ENCODE results near the gene ZNF394.
"Not testable (repeated sequence)": the region's sequence is repeated elsewhere in the genome, so short reads cannot be mapped to it uniquely, and the experiment has no call there.

Gene ZNF394

DNA sequence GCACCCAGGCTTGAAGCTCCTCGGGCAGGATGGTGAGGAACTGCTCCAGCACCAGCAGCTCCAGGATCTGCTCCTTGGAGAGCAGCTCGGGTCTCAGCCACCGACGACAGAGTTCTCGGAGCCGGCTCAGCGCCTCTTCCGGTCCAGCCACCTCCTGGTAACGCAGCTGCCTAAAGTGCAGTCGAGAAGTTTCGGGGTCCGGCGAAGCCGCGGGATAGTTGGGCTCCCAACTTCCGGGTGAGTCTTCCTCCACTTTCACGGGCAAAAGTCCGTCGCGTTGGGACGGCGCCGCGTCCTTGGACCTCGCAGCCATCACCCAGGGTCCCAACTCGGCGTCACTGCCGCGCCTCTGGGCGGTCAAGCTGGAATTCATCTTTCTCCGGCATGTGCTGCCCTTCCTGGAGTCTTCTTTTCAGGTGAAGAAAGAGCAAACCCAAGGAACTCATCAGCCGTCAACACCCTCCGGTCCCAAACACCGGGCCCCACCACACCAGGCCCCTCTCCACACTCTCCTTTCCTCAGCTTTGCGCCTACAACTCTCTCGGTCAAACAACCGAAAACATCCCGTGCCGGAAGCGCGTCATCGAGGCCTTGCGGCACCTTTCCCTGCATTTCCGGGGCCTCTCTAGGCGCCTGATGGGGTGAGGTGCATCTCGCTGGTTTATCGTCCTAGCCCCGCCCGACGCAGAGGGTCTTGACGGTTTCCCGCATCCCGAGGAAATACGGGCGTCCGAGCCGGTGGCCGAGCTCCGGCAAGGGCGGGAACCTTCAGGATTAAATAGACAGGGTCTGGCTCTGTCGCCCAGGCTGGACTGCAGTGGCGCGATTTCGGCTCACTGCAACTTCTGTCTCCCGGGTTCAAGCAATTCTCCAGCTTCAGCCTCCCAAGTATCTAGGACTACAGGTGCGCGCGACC, at the start of gene ZNF394:
TSS of gene ZNF394 (minus strand) at position 561 of the 916 bp plus-strand sequence. CDS start at position 373, 188 bp downstream.
- peak; percentile 78 for DNase-seq

DNA sequence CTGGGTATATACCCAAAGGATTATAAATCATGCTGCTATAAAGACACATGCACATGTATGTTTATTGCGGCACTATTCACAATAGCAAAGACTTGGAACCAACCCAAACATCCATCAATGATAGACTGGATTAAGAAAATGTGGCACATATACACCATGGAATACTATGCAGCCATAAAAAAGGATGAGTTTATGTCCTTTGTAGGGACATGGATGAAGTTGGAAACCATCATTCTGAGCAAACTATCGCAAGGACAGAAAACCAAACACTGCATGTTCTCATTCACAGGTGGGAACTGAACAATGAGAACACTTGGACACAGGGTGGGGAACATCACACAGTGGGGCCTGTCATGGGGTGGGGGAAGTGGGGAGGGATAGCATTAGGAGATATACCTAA, 49.5 kb upstream of the ZNF394 start:
- not testable (repeated sequence) for DNase-seq

DNA sequence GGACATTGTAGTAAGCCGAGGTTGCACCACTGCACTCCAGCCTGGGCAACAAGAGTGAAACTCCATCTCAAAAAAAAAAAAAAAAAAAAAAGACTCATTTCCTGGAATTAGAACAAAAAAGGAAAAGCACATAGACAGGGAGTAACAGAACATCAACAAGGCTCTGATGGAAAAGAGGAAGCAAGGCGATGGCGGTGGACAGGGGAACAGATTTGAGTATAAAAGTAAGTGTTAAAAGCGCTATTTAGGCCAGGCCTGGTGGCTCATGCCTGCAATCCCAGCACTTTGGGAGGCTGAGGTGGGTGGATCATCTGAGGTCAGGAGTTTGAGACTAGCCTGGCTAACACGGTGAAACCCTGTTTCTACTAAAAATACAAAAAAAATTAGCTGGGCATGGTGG, 45.2 kb upstream of the ZNF394 start:
- not testable (repeated sequence) for DNase-seq

GRCh38 chr7:99543916-99544315, 43.8 kb upstream of the ZNF394 start:
- no peak for DNase-seq

DNA sequence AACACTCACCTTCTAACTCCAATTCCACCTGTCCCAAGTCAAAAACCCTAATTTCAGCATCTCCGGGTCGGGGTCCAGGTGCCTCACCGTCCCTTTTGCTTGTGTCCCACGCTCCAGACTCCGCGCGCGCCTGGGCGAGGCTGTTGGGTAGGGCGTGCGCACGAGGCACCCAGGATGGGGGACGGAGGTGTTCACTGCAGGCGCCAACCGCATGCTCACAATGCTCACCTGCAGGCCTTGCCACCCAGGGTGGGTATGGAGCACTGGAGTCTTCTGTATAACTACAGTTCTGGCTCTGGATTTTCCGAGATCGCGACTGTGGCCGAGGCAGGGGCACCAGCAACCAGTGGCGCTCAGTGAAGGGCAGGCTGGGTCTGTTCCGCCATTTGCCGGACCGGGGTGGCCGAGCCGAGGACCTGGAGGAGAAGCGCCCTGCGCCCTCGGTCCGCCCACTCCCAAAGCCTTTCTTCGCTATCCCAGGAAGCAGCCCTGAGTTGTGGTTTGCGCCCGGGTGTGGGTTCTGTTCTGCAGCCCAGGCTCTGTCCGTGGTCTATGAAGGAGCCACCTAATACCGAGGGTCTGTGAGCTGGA, 43.1 kb upstream of the ZNF394 start:
- no peak for DNase-seq

DNA sequence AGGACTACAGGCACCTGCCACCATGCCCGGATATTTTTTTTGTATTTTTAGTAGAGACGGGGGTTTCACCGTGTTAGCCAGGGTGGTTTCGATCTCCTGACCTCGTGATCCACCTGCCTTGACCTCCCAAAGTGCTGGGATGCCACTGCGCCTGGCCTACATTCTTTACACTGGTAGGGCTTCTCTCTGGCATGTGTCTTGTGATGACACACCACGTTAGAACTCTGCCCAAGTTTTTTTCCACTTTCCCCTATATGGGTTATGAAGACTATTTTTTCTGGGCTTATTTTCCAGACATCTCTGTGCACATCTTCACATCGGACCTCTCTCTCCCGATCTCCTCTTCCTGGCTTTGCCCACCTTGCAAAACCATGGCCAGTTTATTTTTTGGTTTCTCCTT, 41.1 kb upstream of the ZNF394 start:
- no peak for DNase-seq

DNA sequence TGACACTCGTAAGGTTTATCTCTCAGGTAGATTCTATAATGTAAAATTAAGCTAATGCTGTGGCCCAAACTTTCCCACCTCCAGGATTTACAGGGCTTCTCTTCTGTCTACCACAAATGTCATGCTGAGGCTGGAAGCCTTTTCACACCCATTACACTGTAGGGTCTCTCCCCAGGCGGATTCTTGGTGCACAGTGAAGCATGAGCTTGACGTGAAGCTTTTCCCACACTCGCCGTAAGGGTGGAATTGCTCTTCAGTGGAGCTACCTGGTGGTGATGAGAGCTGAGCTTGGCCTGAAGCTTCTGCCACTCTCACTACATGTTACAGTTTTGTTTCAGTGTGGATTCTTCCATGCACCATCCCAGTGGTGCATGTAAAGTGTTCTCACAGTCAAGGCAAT, 40.5 kb upstream of the ZNF394 start:
- DNase-seq = no peak

DNA sequence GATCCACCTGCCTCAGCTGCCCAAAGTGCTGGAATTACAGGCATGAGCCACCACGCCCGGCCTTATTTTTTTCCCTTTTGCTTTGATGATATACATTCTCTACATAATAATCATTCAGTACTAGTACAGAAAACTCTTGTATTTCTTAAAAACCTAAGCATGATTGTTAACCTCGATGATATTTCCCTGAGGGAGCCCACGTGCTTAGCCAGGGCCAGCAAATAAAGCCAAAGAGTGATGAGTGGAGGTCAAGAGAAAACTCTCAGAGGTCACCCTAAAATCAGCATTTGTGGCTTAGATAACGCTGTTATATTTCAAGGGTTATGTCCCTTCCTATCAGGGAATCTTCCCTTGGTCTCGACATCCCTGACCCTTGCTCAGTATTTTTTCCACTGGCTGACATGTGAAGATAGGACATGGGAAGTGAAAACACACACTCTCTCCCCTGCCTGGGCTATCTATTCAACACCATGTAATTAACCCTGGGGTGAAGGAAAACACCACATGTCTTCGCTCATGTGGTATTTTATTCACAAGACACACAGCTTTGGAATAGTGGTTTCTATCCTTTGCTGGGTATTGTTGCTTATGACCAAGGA, 39.2 kb upstream of the ZNF394 start:
- no peak for DNase-seq

DNA sequence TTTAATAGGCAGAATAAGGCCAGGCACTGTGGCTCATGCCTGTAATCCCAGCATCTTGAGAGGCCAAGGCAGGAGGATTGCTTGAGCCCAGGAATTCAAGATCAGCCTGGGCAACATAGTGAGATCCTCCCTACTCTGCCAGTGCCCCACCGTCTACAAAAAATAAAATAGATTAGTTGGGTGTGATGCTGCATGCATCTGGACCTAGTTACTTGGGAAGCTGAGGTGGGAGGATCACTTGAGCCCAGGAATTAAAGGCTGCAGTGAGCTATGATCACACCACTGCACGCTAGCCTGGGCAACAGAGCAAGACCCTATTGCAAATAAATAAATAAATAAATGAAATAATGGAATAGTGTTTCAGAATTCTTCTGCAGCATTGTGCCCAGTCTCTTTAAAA, 35.6 kb upstream of the ZNF394 start:
- DNase-seq = no peak

- no peak for DNase-seq
These were observed 31.3 kb upstream of the ZNF394 start for GRCh38 chr7:99531354-99531765.

GRCh38 chr7:99525713-99526440, 25.8 kb upstream of the ZNF394 start:
- no peak for DNase-seq

DNA sequence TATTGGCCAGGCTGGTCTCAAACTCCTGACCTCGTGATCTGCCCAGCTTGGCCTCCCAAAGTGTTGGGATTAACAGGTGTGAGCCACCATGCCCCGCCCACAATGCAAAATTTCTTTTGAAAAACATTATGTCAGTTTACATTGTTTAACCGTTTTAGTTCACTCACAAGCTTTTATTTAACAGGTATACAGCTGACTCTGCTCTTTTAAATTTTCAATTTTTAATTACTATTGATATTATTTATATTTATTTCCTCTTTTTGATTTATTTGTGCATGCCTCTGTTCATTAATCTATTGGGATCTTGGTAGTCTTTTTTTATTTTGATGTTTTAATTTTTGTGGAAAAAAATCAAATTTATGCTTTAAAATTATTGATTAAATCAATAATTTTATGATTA, 21.3 kb upstream of the ZNF394 start:
- no peak for DNase-seq

GRCh38 chr7:99514050-99514449, 14.0 kb upstream of the ZNF394 start:
- DNase-seq = no peak

DNA sequence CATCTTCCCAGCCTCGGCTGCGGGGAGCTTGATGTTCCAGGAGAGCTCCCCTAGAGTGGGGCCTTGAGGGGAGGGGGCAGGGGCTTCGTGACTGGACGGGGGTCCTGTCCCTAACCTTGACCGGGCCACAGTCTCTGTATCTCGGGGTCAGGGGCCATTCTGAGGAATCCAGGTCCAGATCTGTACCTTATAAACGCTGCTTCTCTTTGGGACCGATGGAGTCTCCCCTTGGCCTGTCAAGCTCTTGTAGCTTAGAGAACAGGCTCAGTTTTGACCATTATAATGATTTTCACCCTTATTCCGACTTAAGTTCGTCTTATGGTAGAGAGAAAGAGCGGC, 5.2 kb upstream of the ZNF394 start:
- no peak for DNase-seq

- DNase-seq = peak; percentile 98
These were observed 4.7 kb upstream of the ZNF394 start, which contains the start of gene ZKSCAN5 for GRCh38 chr7:99504603-99505323. Gene ZKSCAN5 (plus strand): TSS chr7:99504662. CDS start chr7:99506045, 1,383 bp downstream.

GRCh38 chr7:99504281-99504602, 4.2 kb upstream of the ZNF394 start:
- DNase-seq = no peak

DNA sequence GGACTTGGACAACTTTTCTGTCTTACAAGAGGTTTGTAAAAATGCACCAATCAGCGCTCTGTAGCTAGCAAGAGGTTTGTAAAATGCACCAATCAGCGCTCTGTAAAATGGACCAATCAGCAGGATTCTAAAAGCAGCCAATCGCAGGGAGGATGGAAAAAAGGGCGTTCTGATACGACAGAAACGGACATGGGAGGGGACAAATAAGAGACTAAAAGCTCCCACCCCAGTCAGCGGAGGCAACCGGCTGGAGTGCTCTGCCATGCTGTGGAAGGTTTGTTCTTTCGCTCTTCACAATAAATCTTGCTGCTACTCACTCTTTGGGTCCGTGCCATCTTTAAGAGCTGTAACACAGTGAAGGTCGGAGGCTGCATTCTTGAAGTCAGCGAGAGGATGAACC, 1.2 kb upstream of the ZNF394 start:
- DNase-seq = not testable (repeated sequence)

GRCh38 chr7:99500637-99501009, 542 bp upstream of the ZNF394 start:
- no peak for DNase-seq

GRCh38 chr7:99499371-99499720, 735 bp downstream of the ZNF394 start:
- no peak for DNase-seq

- no peak for DNase-seq
These were observed 1.5 kb downstream of the ZNF394 start for GRCh38 chr7:99498546-99498944.

- no peak for DNase-seq
These were observed 2.1 kb downstream of the ZNF394 start for GRCh38 chr7:99497766-99498545.

- no peak for DNase-seq
These were observed 6.3 kb downstream of the ZNF394 start for GRCh38 chr7:99493823-99494222.

All from NK-92 treated with Interleukin-12 subunit alpha and Interleukin-12 subunit beta, amount 100 ng/mL, for 24 hours (cell line).